SK-N-SH (cell line): ENCODE measurements around the gene LRRC38. TPM values are rescaled to one million over a fixed set of nuclear protein-coding genes. Genes with fewer than 3 reads are reported as not detected.

Source experiments
- CTCF ChIA-PET: fragments of 300-600, 350-600 bp; formaldehyde crosslinking; extraction: SDS; loops from one replicate; lab custom pipeline; 2021; lab: Yijun Ruan, JAX
- POLR2A ChIA-PET: fragments of 350-600 bp; sonication (Branson Sonifier 250); formaldehyde crosslinking; extraction: SDS; loops from one replicate; lab custom pipeline; 2020; ENCODE audit warnings: antibody characterized with exemption, inconsistent platforms; lab: Yijun Ruan, JAX
- DNase-seq: peaks from one replicate; pipeline ENCODE4 v3.0.0; 2012
- H2AFZ ChIP-seq: fragments of 200-600 bp; sonication (generic); 2 replicates; pipeline ENCODE4 v1.8.1; 2016; ENCODE audit warnings: antibody characterized with exemption, mild to moderate bottlenecking, low read depth
- H3F3A ChIP-seq: fragments of 200-600 bp; sonication (generic); replicated peaks from 2 replicates; pipeline ENCODE3; 2016; ENCODE audit warnings: antibody characterized with exemption, mild to moderate bottlenecking; ENCODE audit not compliant: insufficient read depth
- H3K27ac ChIP-seq, 2 experiments: fragments of 200-500 bp in 1 of 2; fragments of 200-600 bp in 1 of 2; sonication (Bioruptor generic) in 1 of 2; sonication (generic), shearing (Covaris generic) in 1 of 2; 2 replicates each; pipeline versions ENCODE4 v1.5.1 to v1.6.1; 2014 to 2016; ENCODE audit warnings: low read depth in 2 of 2, inconsistent platforms in 1 of 2, low read length in 1 of 2, mild to moderate bottlenecking in 1 of 2, mixed read lengths in 1 of 2
- H3K27me3 ChIP-seq: fragments of 200-600 bp; sonication (generic), shearing (Covaris generic); 2 replicates; pipeline ENCODE4 v1.6.1; 2016; ENCODE audit warnings: mixed run types; ENCODE audit not compliant: insufficient read depth
- H3K36me3 ChIP-seq, 2 experiments: fragments of 200-500 bp in 1 of 2; fragments of 200-600 bp in 1 of 2; sonication (Bioruptor generic) in 1 of 2; sonication (generic) in 1 of 2; replicated peaks in 1 of 2; 2 replicates each; pipeline versions ENCODE3 to v1.5.1; 2014 to 2016; ENCODE audit warnings: low read length in 1 of 2, mild to moderate bottlenecking in 1 of 2; ENCODE audit not compliant: insufficient read depth in 2 of 2, control insufficient read depth in 1 of 2
- H3K4me1 ChIP-seq, 2 experiments: fragments of 200-500 bp in 1 of 2; fragments of 200-600 bp in 1 of 2; sonication (Bioruptor generic) in 1 of 2; sonication (generic), shearing (Covaris generic) in 1 of 2; 2 replicates each; pipeline versions ENCODE4 v1.5.1 to v1.6.1; 2014 to 2016; ENCODE audit warnings: low read depth in 1 of 2, low read length in 1 of 2, mixed run types in 1 of 2; ENCODE audit not compliant: insufficient read depth in 2 of 2, control insufficient read depth in 1 of 2
- H3K4me2 ChIP-seq: fragments of 200-600 bp; sonication (generic), shearing (Covaris generic); 2 replicates; pipeline ENCODE4 v1.6.1; 2017; ENCODE audit warnings: mixed run types
- H3K4me3 ChIP-seq, 2 experiments: fragments of 200-500 bp in 1 of 2; fragments of 200-600 bp in 1 of 2; sonication (Bioruptor generic) in 1 of 2; sonication (generic), shearing (Covaris generic) in 1 of 2; 2 replicates each; pipeline versions ENCODE4 v1.5.1 to v1.8.1; 2014 to 2016; ENCODE audit warnings: low read depth in 2 of 2, inconsistent platforms in 1 of 2, low read length in 1 of 2, mild to moderate bottlenecking in 1 of 2, mixed read lengths in 1 of 2, moderate library complexity in 1 of 2
- H3K79me2 ChIP-seq: fragments of 200-600 bp; sonication (generic); 2 replicates; pipeline ENCODE4 v1.8.1; 2017; ENCODE audit warnings: mild to moderate bottlenecking; ENCODE audit not compliant: insufficient read depth
- H3K9ac ChIP-seq: fragments of 200-600 bp; sonication (generic); 2 replicates; pipeline ENCODE4 v1.6.1; 2017; ENCODE audit warnings: mixed run types
- H3K9me2 ChIP-seq: fragments of 200-600 bp; sonication (generic); 2 replicates; pipeline ENCODE4 v1.6.1; 2017; ENCODE audit warnings: mixed run types
- H3K9me3 ChIP-seq: fragments of 200-600 bp; sonication (generic); 2 replicates; pipeline ENCODE4 v1.6.1; 2017; ENCODE audit warnings: mixed run types, mild to moderate bottlenecking, moderate library complexity
- H4K20me1 ChIP-seq: fragments of 200-600 bp; sonication (generic); 2 replicates; pipeline ENCODE4 v1.6.1; 2017; ENCODE audit warnings: mild to moderate bottlenecking, mixed run types; ENCODE audit not compliant: insufficient read depth
- CHD2 ChIP-seq: fragments of 150-350 bp; IDR thresholded peaks from 2 replicates; pipeline ENCODE4 v1.6.1; 2018; ENCODE audit warnings: low read length; ENCODE audit not compliant: partially characterized antibody
- EZH2phosphoT487 ChIP-seq: fragments of 200-600 bp; sonication (generic); IDR thresholded peaks from 2 replicates; pipeline ENCODE4 v1.6.1; 2017; ENCODE audit warnings: low read depth, mixed run types, mild to moderate bottlenecking, antibody characterized with exemption, moderate library complexity, borderline replicate concordance
- FOSL2 ChIP-seq: IDR thresholded peaks from 2 replicates; pipeline ENCODE4 v1.4.0; 2012; ENCODE audit warnings: low read depth, mild to moderate bottlenecking, moderate library complexity, borderline replicate concordance
- FOXJ3 ChIP-seq: sonication (generic); formaldehyde crosslinking; IDR thresholded peaks from 2 replicates; pipeline ENCODE4 v1.5.1; 2020; ENCODE audit warnings: mild to moderate bottlenecking, missing genetic modification reagents
- FOXM1 ChIP-seq: IDR thresholded peaks from 2 replicates; pipeline ENCODE4 v1.4.0; 2012; ENCODE audit warnings: low read depth, mild to moderate bottlenecking
- IRF3 ChIP-seq: fragments of 150-350 bp; IDR thresholded peaks from 2 replicates; pipeline ENCODE4 v1.6.1; 2016; ENCODE audit warnings: mild to moderate bottlenecking, low read depth, low read length
- NFIC ChIP-seq: IDR thresholded peaks from 2 replicates; pipeline ENCODE4 v1.4.0; 2012; ENCODE audit warnings: borderline replicate concordance
- NRF1 ChIP-seq: IDR thresholded peaks from 2 replicates; pipeline ENCODE4 v1.6.1; 2012; ENCODE audit warnings: low read depth, mild to moderate bottlenecking, low read length
- RCOR1 ChIP-seq: fragments of 150-350 bp; IDR thresholded peaks from 2 replicates; pipeline ENCODE4 v1.6.1; 2017; ENCODE audit warnings: antibody characterized with exemption, low read length
- TAF1 ChIP-seq: IDR thresholded peaks from 2 replicates; pipeline ENCODE4 v1.6.1; 2012; ENCODE audit warnings: low read depth, mild to moderate bottlenecking, low read length, moderate library complexity, borderline replicate concordance
- TCF12 ChIP-seq: IDR thresholded peaks from 2 replicates; pipeline ENCODE4 v1.4.0; 2012
- USF1 ChIP-seq: IDR thresholded peaks from 2 replicates; pipeline ENCODE4 v1.4.0; 2012; ENCODE audit warnings: low read depth, borderline replicate concordance
- YY1 ChIP-seq: IDR thresholded peaks from 2 replicates; pipeline ENCODE4 v1.4.0; 2012; ENCODE audit warnings: low read depth, mild to moderate bottlenecking
- ZBTB33 ChIP-seq: IDR thresholded peaks from 2 replicates; pipeline ENCODE4 v1.4.0; 2012; ENCODE audit warnings: low read depth, borderline replicate concordance
- WGBS: methylation state at CpG from one replicate; pipeline ENCODE4 v1.1.6; 2017; ENCODE audit warnings: low lambda C conversion rate; 5-methylcytosine and 5-hydroxymethylcytosine counted together
- polyA plus RNA-seq, 3 experiments: library from polyadenylated mRNA; depleted of rRNA; stranded (reverse); fragments of >200 nt; gene quantifications; 2 replicates each; pipeline ENCODE4 v1.2.3, GENCODE V29; 2012
- TF ChIP-seq, protein P1 (sequence below): IDR thresholded peaks from 2 replicates; pipeline ENCODE4; 2012

LRRC38 gene
- polyA plus RNA-seq, 1 of the 3 experiments (the other 2 are of a cell fraction): 0.02 TPM

GRCh38 chr1:13478692-13479091 lies 35.1 kb downstream of the LRRC38 start:
- DNase-seq: no peak
- 3% methylated on average over 2 of the region's 2 CpGs for WGBS
- Histone ChIP-seq H3K4me1 (no peaks in the 10 kb centered on the region), H4K20me1 (no peaks in the 10 kb centered on the region), H3K9me3 (no peaks in the 10 kb centered on the region), H3K27me3 (no peaks in the 10 kb centered on the region; the same call in 1 of the 2 replicates), H3K36me3 (no peaks in the 10 kb centered on the region), H3K4me3 (no peak overlapping the region), H3K79me2 (no peaks in the 10 kb centered on the region), H3K27ac (no peak overlapping the region), H3F3A (no peaks in the 10 kb centered on the region), H3K4me2 (no peak overlapping the region), H3K9me2 (no peaks in the 10 kb centered on the region), H3K9ac (no peak overlapping the region), H2AFZ (no peak overlapping the region)
- no peak for TF ChIP-seq USF1
- no peak for TF ChIP-seq NRF1
- TF ChIP-seq ZBTB33: no peak
- TF ChIP-seq NFIC: no peak
- no peak for TF ChIP-seq RCOR1
- no peak for TF ChIP-seq FOXM1
- TF ChIP-seq EZH2phosphoT487: no peak
- TF ChIP-seq CHD2: no peak
- TF ChIP-seq TCF12: no peak
- no peak for TF ChIP-seq YY1
- TF ChIP-seq FOSL2: no peak
- TF ChIP-seq IRF3: no peak
- TF ChIP-seq, protein P1, sequence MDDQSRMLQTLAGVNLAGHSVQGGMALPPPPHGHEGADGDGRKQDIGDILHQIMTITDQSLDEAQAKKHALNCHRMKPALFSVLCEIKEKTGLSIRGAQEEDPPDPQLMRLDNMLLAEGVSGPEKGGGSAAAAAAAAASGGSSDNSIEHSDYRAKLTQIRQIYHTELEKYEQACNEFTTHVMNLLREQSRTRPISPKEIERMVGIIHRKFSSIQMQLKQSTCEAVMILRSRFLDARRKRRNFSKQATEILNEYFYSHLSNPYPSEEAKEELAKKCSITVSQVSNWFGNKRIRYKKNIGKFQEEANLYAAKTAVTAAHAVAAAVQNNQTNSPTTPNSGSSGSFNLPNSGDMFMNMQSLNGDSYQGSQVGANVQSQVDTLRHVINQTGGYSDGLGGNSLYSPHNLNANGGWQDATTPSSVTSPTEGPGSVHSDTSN: no peak
- TF ChIP-seq TAF1: no peak
- TF ChIP-seq FOXJ3: no peak
- CTCF ChIA-PET: interaction anchor here (1.3 kb wide), 1 partner anchor 32 kb away, joined by 3 read pairs; no protein-coding TSS in a partner anchor
- POLR2A ChIA-PET: no interaction called here
